ENCODE data around the gene RAB11B.
"Not testable (repeated sequence)": the region's sequence is repeated elsewhere in the genome, so short reads cannot be mapped to it uniquely, and the experiment has no call there.

RAB11B gene

DNA sequence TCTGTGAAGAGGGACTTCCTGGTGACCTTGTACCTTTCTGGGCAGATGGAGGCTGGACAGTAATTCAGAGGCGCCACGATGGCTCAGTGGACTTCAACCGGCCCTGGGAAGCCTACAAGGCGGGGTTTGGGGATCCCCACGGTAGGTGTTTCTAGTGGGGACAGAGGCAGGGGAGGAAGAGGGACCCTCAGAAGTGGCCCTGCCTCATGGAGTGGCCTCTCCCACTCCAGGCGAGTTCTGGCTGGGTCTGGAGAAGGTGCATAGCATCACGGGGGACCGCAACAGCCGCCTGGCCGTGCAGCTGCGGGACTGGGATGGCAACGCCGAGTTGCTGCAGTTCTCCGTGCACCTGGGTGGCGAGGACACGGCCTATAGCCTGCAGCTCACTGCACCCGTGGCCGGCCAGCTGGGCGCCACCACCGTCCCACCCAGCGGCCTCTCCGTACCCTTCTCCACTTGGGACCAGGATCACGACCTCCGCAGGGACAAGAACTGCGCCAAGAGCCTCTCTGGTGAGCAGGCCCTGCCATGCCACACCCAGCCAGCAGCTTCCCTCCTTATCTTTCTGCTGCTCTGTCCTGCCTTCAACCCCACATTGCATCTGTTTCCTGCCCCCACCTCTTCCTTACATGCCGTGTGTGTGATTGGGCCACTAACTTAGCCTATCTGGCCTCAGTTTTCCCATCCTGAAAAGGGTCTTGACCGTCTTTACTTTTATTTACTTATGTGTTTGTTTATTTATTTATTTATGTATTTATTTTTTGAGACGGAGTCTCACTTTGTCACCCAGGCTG lies 19.0 kb upstream of the RAB11B start:
- DNase-seq: no peak

GRCh38 chr19:8373867-8374813 lies 16.0 kb upstream of the RAB11B start:
- DNase-seq: no peak

DNA sequence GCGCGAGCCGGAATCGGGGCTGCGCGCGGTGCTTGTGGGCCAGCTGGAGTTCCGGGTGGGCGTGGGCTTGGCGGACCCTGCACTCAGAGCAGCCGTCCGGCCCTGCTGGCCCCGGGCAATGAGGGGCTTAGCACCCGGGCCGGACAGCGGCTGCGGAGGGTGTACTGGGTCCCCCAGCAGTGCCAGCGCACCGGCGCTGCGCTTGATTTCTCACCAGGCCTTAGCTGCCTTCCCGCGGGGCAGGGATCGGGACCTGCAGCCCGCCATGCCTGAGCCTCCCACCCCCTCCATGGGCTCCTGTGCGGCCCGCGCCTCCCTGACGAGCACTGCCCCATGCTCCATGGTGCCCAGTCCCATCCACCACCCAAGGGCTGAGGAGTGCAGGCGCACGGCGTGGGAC lies 14.4 kb upstream of the RAB11B start:
- not testable (repeated sequence) for DNase-seq

- not testable (repeated sequence) for DNase-seq
Observed at GRCh38 chr19:8376373-8376974, 13.7 kb upstream of the RAB11B start.

- no peak for DNase-seq
Observed at GRCh38 chr19:8377598-8377997, 12.6 kb upstream of the RAB11B start.

GRCh38 chr19:8379156-8379891 lies 10.8 kb upstream of the RAB11B start:
- not testable (repeated sequence) for DNase-seq

- not testable (repeated sequence) for DNase-seq
Observed at GRCh38 chr19:8384569-8384968, 5.6 kb upstream of the RAB11B start.

DNA sequence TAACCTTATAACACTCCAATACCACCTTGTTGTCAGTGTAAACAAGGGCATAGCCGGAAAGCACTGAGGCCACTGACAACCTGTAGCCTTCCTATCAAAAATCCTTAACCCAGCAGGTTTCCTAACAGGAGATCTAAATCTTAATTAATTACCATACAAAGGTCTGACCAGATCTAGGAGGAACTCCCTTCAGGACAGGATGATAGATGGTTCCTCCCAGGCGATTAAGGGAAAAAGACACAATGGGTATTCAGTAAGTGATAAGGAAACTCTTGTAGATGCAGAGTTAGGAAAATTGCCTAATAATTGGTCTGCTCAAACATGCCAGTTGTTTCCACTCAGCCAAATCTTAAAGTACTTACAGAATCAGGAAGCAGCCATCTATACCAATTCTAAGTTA lies 5.1 kb upstream of the RAB11B start:
- DNase-seq: not testable (repeated sequence)

DNA sequence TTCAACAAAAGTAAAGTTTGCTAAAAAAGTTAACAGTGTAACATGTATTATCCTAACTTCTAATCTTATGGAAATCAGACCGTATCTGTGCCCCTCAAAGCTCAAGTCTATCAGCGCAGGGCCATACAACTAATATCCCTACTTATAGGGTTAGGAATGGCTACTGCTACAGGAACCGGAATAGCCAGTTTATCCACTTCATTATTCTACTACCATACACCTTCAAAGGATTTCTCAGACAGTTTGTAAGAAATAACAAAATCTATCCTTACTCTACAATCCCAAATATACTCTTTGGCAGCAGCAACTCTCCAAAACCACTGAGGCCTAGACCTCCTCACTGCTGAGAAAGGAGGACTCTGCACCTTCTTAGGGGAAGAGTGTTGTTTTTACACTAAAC lies 4.6 kb upstream of the RAB11B start:
- not testable (repeated sequence) for DNase-seq

GRCh38 chr19:8386419-8386818 lies 3.7 kb upstream of the RAB11B start:
- DNase-seq: not testable (repeated sequence)

DNA sequence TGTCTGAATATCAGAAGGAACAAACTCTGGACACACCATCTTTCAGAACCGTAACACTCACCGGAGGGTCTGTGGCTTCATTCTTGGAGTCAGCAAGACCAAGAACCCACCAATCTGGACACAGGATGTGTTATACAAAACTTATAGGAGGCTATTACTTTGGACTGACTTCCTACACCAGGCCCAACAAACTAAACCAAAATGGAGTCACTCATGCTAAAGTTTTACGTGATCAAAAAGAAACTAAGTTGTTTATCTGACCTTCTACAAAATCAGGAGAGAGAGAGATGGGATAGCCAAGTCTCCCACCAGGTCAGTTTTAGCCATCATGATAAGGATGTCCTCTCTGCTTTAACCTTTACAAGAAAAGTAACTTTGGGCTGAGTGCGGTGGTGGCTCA lies 3.2 kb upstream of the RAB11B start:
- DNase-seq: no peak

GRCh38 chr19:8387688-8388611 lies 2.2 kb upstream of the RAB11B start:
- no peak for DNase-seq

DNA sequence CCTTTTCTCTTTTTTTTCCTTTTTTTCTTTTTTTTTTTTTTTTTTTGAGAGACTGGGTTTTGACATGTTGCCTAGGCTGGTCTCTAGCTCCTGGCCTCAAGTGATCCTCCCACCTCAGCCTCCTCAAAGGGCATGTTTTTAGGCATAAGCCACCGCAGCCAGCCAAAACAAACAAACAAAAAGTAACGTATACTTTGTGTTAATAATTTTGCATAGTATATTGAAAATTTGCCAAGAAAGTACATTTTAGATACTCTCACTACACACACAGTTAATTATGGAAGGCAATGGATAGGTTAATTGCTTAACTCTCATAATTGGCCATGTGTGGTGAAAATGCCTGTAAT lies 1.6 kb upstream of the RAB11B start:
- DNase-seq: no peak

DNA sequence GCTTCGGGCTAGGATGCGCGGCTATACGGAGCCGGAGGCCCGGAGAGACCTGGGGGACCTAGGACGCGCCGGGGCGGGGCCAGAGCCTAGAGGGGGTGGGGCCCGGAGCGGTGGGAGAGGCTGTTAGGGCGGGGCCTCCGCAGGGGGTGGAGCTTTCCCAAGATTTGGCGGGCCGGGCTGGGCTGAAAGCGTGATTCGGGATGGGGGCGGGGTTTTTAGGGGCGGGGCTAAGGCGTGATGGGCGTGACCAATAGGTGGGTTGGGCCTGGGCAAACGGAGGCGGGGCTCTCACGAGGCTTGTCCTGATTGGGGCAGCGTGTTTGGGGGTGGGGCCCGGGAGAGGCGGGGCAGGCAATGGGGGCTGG lies 439 bp downstream of the RAB11B start:
- DNase-seq: peak; percentile 89

- DNase-seq: no peak
Observed at GRCh38 chr19:8391198-8392016, 1.2 kb downstream of the RAB11B start.

DNA sequence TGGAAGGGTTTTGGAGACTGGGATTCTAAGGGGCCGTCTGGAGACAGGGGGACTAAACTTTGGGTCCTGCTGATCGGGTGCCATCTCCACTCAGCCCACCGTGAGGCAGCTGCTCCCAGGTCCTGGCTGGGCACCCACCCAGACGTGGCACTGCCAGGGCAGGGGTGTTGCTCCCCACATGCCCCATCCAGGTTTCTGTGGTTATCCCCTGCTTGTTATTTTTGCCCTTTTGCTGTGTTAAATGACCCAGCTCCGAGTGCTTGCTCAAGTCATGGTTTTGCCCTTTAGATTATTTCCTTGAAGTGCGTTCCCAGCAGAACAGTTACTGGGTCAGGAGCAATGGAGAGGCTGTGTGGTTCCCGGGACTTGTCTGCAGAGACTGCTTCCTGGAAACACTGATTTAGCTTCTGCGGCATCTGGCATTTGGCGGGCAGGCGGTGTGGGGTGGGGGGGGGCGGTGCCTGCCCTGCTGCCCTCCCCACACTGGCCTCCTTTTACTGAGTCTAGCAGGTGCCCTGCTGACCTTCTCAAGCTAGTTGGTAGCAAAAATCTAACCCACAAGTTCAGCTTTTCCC lies 1.9 kb downstream of the RAB11B start:
- DNase-seq: no peak

GRCh38 chr19:8393192-8393870 lies 3.2 kb downstream of the RAB11B start:
- no peak for DNase-seq

DNA sequence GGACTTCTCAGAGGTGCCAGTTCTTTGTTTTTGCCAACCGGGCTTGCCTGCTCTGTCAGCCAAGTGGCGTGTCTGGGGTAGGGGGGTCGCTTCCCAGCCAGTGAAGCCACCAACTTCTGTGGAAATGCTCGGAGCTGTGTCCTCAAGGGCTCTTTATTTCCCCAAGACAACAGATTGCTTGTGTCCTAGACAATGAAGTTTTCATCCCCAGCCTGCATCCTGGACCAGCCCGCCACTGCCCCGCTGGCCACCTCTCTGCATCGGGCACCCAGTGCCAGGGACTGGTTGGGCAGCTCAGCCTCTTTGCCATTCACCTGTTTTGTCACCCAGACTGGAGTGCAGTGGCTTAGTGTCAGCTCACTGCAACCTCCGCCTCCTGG lies 3.7 kb downstream of the RAB11B start:
- DNase-seq: no peak

DNA sequence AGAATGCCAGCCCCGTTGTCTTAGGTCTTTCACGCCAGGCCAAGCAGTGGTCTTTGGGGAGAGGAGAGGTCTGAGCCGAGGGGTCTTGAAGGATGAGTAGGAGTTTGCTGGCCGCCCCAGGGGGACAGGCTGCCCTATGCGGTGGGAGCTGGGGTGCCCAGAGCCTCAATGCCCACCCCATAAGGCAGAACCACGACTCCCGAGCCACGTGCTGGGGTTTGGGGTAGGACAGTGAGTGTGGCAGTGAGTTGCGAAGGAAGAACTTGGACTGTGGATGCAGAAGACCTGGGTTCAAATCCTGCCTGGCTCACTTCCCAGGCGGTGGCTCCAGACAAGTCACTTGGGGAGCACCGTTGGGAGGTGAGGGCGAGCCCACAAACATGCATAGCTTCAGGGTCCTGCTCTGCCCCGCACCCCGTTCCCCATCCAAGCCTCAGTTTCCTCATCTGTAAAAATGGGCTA lies 5.5 kb downstream of the RAB11B start:
- no peak for DNase-seq

DNA sequence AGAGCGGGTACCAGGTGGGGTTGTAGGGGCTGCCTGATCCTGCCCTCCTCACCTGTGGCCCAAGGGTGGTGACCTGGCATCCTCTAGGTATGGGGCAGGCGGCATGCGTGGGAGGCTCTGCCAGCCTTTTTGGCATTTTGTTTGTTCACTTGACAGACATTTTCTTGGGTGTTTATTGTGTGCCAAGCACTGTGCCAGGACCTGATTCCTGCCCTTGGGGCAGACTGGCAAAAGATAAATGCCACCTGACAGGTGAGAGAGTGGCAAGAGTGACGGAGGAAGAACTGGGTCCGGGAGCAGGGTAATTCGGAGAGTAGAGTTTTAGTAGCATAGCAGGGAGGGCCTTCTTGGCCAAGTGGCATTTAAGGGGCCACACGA lies 6.0 kb downstream of the RAB11B start:
- no peak for DNase-seq

All from effector CD8-positive, alpha-beta T cell (primary cell).